Measurements from ENCODE around the gene LACRT. TPM values are rescaled to one million over a fixed set of nuclear protein-coding genes. Genes with fewer than 3 reads are reported as not detected.

LACRT gene
- total and polyA plus RNA-seq, 2 donors (not counting 1 experiment from before 2014, with no cell fraction given) = not detected

- Histone ChIP-seq H3K4me1 (ENCODE audit: control insufficient read depth in 2 of 2, insufficient read depth in 2 of 2, low read length in 2 of 2) (no peaks in the 10 kb centered on the region), H3K4me3 (ENCODE audit: control extremely low read depth in 1 of 5, extremely low read depth in 1 of 5, insufficient read depth in 1 of 5, low read depth in 2 of 5, low read length in 4 of 5) (no peak overlapping the region), H3K4me2 (replicated peaks; ENCODE audit: low read depth, low read length, poor library complexity, severe bottlenecking) (no peak overlapping the region), H3K27me3 (replicated peaks in 1 of 4; ENCODE audit: control extremely low read depth in 1 of 4, control insufficient read depth in 3 of 4, insufficient read depth in 4 of 4, low read length in 3 of 4) (peaks cover 0 to 23% (median 1%) of the 10 kb centered on the region in 4 experiments), H3K9me3 (ENCODE audit: control extremely low read depth in 1 of 3, control insufficient read depth in 2 of 3, insufficient read depth in 1 of 3, low read length in 2 of 3) (peaks cover 2 to 14% (median 14%) of the 10 kb centered on the region in 3 donors), H3K79me2 (ENCODE audit: control insufficient read depth, insufficient read depth, low read length) (no peaks in the 10 kb centered on the region), H4K20me1 (ENCODE audit: control insufficient read depth, insufficient read depth, low read length, poor library complexity, severe bottlenecking) (no peaks in the 10 kb centered on the region), H3K27ac (ENCODE audit: low read length in 2 of 2) (no peak overlapping the region), H3K36me3 (replicated peaks in 1 of 2; ENCODE audit: control extremely low read depth in 1 of 2, control insufficient read depth in 1 of 2, extremely low read depth in 1 of 2, insufficient read depth in 2 of 2, low read length in 1 of 2) (no peaks in the 10 kb centered on the region), H2AFZ (ENCODE audit: insufficient read depth, low read depth, low read length, poor library complexity, severe bottlenecking) (no peak overlapping the region), H3K9ac (ENCODE audit: low read length) (no peak overlapping the region)
- no peaks in the 10 kb centered on the region for H3K9me3 Mint-ChIP-seq (ENCODE audit: insufficient read depth)
- DNase-seq (no peak), ATAC-seq (ENCODE audit: low read depth) (no peak)
- H3K27ac Mint-ChIP-seq = no peak overlapping the region
- no peaks in the 10 kb centered on the region for H3K4me1 Mint-ChIP-seq
- H3K4me3 Mint-ChIP-seq = no peak overlapping the region
- ChIA-PET POLR2A (no interaction called here), CTCF (no interaction called here)
- intact Hi-C loops (cut with micrococcal nuclease) = no loop called here
- TF ChIP-seq CTCF (IDR thresholded peaks at IDR 0.05) = no peak
- peaks cover 42% of the 10 kb centered on the region for H3K27me3 Mint-ChIP-seq
- 82% methylated on average over 8 of the region's 8 CpGs for WGBS (ENCODE audit: insufficient coverage)
These were observed 2.5 kb downstream of the LACRT start for GRCh38 chr12:54631988-54632728.

- H3K4me1 Mint-ChIP-seq = no peaks in the 10 kb centered on the region
- no peak for ATAC-seq (ENCODE audit: low read depth)
- H3K4me3 Mint-ChIP-seq = no peak overlapping the region
- Histone ChIP-seq H2AFZ (ENCODE audit: insufficient read depth, low read depth, low read length, poor library complexity, severe bottlenecking) (no peak overlapping the region), H3K9ac (ENCODE audit: low read length) (no peak overlapping the region), H3K27me3 (replicated peaks in 1 of 4; ENCODE audit: control extremely low read depth in 1 of 4, control insufficient read depth in 3 of 4, insufficient read depth in 4 of 4, low read length in 3 of 4) (peaks cover 0 to 26% (median 1%) of the 10 kb centered on the region in 4 experiments), H4K20me1 (ENCODE audit: control insufficient read depth, insufficient read depth, low read length, poor library complexity, severe bottlenecking) (no peaks in the 10 kb centered on the region), H3K27ac (ENCODE audit: low read length in 2 of 2) (no peak overlapping the region), H3K4me2 (replicated peaks; ENCODE audit: low read depth, low read length, poor library complexity, severe bottlenecking) (no peak overlapping the region), H3K9me3 (ENCODE audit: control extremely low read depth in 1 of 3, control insufficient read depth in 2 of 3, insufficient read depth in 1 of 3, low read length in 2 of 3) (peaks cover 2 to 15% (median 14%) of the 10 kb centered on the region in 3 donors), H3K4me3 (ENCODE audit: control extremely low read depth in 1 of 5, extremely low read depth in 1 of 5, insufficient read depth in 1 of 5, low read depth in 2 of 5, low read length in 4 of 5) (no peak overlapping the region), H3K4me1 (ENCODE audit: control insufficient read depth in 2 of 2, insufficient read depth in 2 of 2, low read length in 2 of 2) (no peaks in the 10 kb centered on the region), H3K36me3 (replicated peaks in 1 of 2; ENCODE audit: control extremely low read depth in 1 of 2, control insufficient read depth in 1 of 2, extremely low read depth in 1 of 2, insufficient read depth in 2 of 2, low read length in 1 of 2) (no peaks in the 10 kb centered on the region), H3K79me2 (ENCODE audit: control insufficient read depth, insufficient read depth, low read length) (no peaks in the 10 kb centered on the region)
- H3K27me3 Mint-ChIP-seq = peaks cover 48% of the 10 kb centered on the region
- CTCF ChIA-PET = no interaction called here
- WGBS (ENCODE audit: insufficient coverage) = 88% methylated on average over 3 of the region's 5 CpGs
- H3K27ac Mint-ChIP-seq = no peak overlapping the region
- TF ChIP-seq CTCF (IDR thresholded peaks at IDR 0.05) (no peak), EZH2 (IDR thresholded peaks at IDR 0.05; ENCODE audit: borderline replicate concordance, insufficient read depth, low read depth, low read length, poor library complexity, severe bottlenecking) (no peak)
- no peaks in the 10 kb centered on the region for H3K9me3 Mint-ChIP-seq (ENCODE audit: insufficient read depth)
- POLR2A ChIA-PET = no interaction called here
- no peak for DNase-seq
- intact Hi-C loops (cut with micrococcal nuclease) = no loop called here
These were observed 3.1 kb downstream of the LACRT start for GRCh38 chr12:54631551-54631950.
